ENCODE data around the gene MANSC4.

MANSC4 gene

DNA sequence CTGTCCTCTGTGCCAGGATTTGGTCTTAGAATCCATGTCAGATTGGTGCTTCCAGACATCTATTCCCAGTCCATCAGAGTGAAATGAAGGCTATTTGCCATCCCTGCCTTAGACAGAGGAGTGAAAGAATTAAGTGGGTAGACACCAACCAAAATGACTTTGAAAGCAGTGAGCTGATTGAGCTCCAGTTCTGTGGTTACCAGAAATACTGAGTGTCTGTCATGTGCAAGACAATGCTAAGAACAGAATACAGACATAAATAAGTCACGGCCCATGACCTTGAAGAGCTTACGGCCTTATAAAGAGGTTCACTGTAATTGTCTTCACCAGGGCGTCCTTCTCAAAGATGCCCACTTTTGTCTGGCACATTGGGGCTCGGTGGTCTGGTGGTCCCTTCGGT lies 21.6 kb upstream of the MANSC4 start:
- DNase-seq (ENCODE audit: low read depth in 4 of 4, low spot score in 1 of 4), result no peak

DNA sequence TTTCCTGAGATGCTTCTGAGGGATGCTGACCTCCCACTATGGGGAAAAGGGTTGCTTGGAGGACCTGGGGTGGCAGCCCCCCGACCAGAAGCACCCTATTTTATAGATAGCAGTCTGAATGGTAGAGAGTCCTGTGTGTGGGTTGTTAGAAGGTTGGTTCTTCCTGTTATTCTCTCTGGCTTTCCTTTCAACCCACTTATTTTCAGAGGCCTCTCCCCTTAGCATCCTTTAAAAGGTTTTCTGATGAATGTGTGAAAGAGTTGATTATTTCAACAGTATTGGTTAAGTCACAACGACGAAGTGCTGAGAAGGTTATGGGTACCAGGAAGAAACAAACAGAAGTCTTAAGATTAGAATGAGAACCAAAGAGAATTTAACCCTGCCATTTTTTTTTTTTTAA lies 20.8 kb upstream of the MANSC4 start:
- DNase-seq (ENCODE audit: low read depth in 4 of 4, low spot score in 1 of 4), result no peak

GRCh38 chr12:27797301-27798025 lies 17.4 kb upstream of the MANSC4 start:
- no peak for DNase-seq (ENCODE audit: low read depth in 4 of 4, low spot score in 1 of 4)

DNA sequence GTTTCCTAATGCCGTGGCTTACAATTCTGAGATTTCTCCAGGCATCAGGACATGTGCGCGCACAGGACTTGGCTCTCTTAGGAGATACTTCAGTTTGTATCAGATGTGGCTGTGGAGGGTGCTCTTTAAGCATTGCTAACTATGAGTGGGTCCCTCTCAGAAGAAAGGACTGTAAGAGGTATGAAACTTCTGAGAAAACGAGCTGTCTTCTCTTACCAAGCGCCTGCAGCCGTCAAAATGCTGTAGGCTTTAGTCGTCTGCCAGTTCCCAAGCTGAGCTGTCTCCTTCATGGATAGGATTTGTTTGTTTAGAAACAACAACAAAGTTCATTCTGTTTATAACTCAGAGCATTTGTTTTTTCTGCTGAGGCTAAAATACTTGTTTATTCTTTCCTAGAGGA lies 16.1 kb upstream of the MANSC4 start:
- DNase-seq (ENCODE audit: low read depth in 4 of 4, low spot score in 1 of 4), result no peak

DNA sequence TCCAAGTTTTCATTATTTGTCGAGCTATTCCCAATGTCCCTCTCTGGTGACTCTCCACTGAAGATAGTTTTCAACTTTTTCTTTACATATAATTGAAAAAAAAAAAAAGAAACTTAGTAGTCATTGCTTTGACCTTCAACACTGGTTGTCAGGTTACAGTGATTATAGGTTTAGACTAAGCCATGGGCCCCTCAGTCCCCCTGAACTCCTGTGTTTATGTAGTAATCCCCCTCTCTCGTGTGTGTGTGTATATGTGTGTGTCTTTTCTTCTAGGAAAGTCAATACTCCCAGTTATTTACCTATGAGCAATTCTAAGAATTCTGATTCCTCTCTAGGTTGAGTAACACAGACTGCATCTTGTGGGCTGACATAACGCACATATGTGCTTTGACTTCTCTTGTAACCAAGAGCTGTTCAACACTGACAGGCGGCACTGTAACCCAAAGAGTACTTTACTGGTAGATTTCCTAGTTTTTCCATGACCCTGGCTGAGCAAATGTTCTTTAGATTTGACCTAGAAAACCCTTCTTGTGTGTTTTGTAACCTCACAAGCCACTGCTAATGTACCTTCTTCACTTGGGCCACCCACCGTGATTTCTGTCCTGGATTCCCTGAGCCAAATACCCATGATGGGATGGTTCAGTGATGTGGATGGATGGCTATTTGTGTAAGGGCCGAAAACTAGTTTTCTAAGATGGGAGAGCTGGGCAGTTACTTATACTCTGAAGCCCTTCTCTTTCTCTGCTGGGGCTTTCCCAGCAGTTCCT lies 15.0 kb upstream of the MANSC4 start:
- DNase-seq (ENCODE audit: low read depth in 4 of 4, low spot score in 1 of 4), result no peak

DNA sequence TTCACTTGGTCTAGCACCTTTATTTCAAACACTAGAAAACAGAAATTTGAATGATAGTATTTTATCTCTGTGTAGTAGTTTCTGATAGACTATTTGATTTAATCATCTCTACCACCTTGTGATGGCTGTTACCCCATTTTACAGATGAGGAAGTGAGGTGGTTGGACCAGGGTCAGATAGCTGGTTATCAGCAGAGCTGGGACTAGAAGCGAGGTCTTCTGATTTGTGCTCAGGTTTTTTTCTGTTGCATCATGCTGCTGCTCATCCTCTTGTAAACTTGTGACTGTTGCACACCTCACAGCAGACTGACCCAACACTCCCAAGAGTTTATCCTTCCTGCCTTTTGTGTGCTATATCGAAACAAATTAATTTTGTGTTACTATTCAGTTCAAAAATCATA lies 10.1 kb upstream of the MANSC4 start:
- no peak for DNase-seq (ENCODE audit: low read depth in 4 of 4, low spot score in 1 of 4)

GRCh38 chr12:27787559-27787958 lies 7.5 kb upstream of the MANSC4 start:
- DNase-seq (ENCODE audit: low read depth in 4 of 4, low spot score in 1 of 4), result no peak

DNA sequence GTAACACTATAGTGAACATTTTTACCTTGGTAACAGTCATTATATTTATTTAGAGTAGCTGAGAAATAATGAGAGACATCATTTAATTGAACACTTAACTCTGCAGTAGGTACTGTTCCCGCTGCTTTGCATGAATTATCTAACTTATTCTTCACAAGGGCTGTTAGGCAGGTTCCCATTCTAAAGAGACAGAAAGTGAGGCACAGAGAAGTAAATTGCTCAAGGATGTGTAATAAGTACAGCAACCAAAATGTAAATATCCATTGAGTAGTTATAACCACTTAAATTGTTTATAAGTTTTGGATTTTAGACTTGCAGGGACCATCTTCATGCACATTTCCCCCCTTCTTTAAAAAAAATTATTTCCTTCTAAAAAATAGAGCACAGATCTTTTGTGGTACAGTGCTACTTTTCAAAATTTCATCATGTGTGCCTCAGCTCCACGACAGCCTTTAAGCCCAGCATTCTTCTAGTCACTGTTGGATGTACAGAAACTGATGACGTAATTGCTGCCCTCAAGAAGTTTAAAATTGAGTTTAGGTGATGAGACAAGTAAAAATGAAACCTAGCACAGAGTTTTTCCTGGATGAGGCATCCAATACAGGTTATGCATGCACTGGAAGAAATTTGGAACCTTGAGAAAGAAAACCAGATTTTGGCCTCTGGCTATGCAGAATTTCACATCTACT lies 6.0 kb upstream of the MANSC4 start:
- DNase-seq (ENCODE audit: low read depth in 4 of 4, low spot score in 1 of 4), result no peak

- no peak for DNase-seq (ENCODE audit: low read depth in 4 of 4, low spot score in 1 of 4)
Measured at GRCh38 chr12:27782481-27782880, 2.4 kb upstream of the MANSC4 start.

- no peak for DNase-seq (ENCODE audit: low read depth in 4 of 4, low spot score in 1 of 4)
Measured at GRCh38 chr12:27781680-27782079, 1.6 kb upstream of the MANSC4 start.

DNA sequence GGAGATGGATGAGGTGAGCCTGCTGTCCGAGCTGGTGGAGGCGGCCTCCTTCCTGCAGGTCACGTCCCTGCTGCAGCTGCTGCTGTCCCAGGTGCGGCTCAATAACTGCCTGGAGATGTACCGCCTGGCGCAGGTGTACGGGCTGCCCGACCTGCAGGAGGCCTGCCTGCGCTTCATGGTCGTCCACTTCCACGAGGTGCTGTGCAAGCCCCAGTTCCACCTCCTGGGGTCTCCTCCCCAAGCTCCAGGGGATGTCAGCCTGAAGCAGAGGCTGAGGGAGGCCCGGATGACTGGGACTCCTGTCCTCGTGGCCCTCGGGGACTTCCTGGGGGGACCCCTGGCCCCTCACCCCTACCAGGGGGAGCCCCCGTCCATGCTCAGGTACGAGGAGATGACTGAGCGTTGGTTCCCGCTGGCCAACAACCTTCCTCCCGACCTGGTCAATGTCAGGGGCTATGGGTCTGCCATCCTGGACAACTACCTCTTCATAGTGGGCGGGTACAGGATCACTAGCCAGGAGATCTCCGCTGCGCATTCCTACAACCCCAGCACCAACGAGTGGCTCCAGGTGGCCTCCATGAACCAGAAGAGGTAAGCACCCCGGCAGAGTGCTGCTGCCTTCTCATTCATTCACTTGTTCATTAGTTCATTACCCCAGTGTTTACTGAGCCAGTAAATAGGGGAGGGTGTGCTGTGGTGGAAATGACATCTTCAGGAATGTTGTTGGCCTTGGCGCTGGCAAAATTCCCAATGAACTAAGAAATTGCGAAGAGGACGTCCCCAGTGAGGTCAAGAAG lies 774 bp upstream of the MANSC4 start:
- peak in 1 of 4 experiments; percentile 18 for DNase-seq (ENCODE audit: low read depth in 4 of 4, low spot score in 1 of 4)

GRCh38 chr12:27779416-27779919 lies 568 bp downstream of the MANSC4 start:
- DNase-seq (ENCODE audit: low read depth in 4 of 4, low spot score in 1 of 4), result no peak

DNA sequence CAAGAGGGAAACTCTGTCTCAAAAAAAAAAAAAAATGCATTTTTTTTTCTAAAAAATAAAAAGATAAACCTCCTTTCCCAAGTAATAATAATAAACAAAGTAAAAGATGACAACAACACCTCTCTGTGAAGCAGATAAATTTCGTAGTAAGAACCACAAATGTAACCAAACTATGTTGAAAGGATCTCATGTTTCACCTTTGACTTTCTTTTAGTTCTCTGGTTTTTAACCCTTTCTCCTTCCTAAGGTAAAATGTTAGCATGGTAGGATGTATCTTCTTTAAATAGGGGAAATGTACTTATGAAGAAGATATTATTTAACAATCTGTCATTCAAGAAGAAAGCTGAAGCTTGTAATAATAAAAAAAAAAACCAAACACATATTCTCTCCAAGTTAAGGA lies 1.8 kb downstream of the MANSC4 start:
- no peak for DNase-seq (ENCODE audit: low read depth in 4 of 4, low spot score in 1 of 4)

DNA sequence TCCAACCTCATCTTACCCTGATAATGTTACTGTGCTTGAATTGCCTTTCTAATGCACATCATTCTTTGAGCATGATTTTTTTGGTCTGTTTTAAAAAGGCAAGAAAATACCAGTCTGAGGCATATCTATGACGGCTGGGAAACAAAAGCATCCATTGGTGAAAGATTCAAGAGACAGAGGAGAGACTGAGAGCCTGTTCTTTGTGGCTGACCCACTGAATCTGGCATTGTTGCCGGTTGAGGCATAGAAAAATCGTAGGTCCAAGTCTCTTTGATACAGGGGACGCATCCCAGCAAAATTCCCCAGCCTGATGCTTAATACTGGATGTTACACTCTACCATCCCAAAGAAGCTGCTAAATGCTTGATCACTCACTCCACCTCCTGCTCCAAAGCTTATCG lies 2.9 kb downstream of the MANSC4 start:
- no peak for DNase-seq (ENCODE audit: low read depth in 4 of 4, low spot score in 1 of 4)

DNA sequence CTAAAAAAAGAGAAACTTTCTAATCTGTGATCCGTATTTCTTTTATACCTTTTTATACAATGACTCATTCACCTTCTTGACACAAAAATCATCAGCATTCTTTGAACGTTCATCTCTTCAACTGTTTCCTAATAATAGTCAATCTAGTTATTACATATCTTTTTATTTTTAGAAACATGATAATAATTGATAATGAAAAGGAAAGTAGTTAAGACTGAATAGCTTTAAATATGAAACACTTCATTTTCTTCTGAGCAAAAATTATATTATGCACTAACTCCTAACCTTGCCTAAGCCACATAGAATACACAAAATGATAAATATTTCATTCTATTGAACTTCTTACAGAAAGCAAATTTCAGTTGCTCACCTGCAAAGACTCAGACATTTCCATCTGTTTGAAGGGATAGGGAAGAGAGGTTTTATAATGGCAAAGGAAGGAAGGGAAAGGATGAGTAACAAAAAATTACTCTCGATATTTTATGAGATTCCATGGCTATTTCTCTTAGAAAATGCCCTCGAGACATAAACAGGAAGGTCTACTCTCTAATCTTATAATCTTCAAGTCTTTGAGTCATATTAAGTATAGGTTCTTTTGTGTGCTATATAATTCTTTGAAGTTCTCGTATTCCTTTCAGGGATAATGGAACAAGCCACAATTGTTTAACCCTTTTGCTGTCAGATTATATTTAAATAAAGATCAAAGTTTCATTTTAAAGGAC lies 7.5 kb downstream of the MANSC4 start:
- DNase-seq (ENCODE audit: low read depth in 4 of 4, low spot score in 1 of 4), result no peak

DNA sequence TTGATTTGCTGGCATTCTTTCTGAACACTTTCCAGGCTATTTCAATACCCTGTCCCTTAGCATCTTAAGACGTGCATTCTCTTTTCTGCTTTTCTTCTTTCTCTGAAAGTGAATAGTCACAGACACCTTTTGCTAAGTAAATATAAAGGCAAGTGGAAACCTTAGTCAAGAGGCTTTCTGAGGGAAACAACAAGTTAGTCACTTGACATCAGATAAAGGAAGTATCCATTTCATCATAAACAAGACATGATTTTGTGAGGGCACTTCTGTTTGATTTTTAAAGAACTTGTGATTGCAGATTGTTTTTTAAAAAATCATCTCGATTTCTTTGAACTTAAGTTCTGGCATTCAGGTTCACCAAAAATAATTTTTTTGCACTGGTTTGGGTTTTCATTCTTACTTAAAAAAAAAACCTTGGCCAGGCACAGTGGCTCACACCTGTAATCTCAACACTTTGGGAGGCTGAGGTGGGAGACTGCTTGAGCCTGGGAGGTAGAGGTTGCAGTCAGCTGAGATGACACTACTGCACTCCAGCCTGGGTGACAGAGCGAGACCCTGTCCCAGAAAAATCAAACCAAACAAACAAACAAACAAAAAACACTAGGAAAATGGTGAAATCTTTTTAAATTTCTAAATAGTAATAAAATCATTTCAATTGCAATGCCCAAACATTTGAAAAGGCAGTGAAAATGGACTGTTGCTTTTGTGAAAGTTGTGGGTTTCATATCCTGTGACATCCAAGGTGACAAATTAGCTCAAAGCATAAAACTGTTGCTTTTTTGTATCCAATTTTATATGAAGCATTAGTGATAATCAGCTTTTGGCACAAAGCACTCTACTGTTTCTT lies 8.3 kb downstream of the MANSC4 start:
- DNase-seq (ENCODE audit: low read depth in 4 of 4, low spot score in 1 of 4), result no peak

DNA sequence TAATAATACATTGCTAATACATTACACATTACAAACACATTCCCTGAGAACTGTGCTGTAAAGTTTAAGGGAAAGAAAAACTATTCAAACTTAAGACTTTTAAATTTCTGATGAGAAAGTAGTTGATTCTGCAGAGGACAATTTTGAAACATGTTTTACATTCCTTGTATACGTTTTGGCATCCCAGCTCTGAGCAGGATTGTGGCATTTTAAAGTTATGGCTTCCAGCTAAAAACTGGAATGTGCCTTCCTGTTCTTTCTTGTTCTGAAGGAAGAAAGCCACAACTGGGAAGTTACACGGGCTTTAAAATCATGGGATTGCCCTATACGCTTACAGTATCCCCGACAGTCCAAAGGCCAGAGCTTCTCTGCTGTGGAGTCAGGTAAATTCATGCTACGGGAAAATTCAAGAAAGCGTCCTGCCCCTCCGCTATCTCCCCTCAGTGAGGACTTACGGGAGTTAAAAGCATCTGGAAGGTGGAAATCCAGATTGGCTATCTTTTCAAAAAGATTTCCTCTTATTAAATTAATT lies 10.8 kb downstream of the MANSC4 start:
- no peak for DNase-seq (ENCODE audit: low read depth in 4 of 4, low spot score in 1 of 4)

DNA sequence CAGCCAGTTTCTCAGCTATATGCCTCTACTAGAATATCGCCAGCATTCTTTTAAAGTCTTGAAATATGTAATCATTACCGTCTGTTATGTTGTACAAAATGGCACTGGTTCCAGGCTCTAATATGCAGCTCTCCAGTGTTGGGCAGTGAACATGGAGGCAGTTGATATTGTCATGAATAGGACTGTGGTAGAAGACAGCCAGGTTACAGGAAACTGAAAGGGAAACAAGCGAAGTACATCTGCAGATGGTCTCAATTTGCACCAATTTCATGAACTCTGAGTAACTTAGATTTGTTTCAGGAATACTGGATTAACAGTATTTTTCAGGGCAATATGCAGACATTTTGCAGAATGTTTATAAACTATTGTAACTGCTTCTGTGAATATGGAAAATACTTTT lies 13.4 kb downstream of the MANSC4 start:
- no peak for DNase-seq (ENCODE audit: low read depth in 4 of 4, low spot score in 1 of 4)

DNA sequence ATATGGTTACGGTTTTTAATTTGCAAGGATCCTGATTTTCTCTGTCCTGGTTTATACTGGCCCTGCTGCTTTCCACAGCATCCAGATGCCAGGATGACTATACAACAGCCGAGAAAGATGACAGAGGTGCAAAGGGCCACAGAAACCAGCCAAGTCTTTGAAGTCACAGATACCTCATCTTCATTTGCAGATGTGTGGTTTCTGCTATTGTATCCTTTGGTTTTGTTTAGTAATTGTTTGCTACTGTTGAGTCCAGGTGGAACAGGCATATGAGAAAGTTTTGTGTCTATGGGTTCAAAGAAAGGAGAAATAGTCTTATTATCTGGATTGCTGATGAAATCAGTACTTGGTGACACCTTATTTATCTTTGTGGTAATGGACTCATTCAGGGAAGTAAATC lies 17.3 kb downstream of the MANSC4 start:
- no peak for DNase-seq (ENCODE audit: low read depth in 4 of 4, low spot score in 1 of 4)
